GM12878 (cell line): ENCODE results near the gene CYP26A1.

Source experiments
- EP300 ChIP-seq, 2 experiments: fragments of 150-350 bp in 1 of 2; IDR thresholded peaks; 2 replicates each; pipeline ENCODE4 v1.6.1; 2011 to 2012; ENCODE audit warnings: low read depth in 2 of 2, low read length in 2 of 2, borderline replicate concordance in 1 of 2, improper control_type of control experiment in 1 of 2, inconsistent platforms in 1 of 2; ENCODE audit not compliant: control insufficient read depth in 1 of 2
- HDAC2 ChIP-seq: fragments of 200-600 bp; sonication (generic); IDR thresholded peaks from 2 replicates; pipeline ENCODE4 v1.6.1; 2017
- HDAC6 ChIP-seq: fragments of 200-600 bp; sonication (generic); IDR thresholded peaks from one replicate; pipeline ENCODE4 v1.8.0; 2017; ENCODE audit warnings: antibody characterized with exemption; ENCODE audit not compliant: unreplicated experiment
- MYB ChIP-seq: fragments of 150-350 bp; IDR thresholded peaks from 2 replicates; pipeline ENCODE4 v1.6.1; 2014; ENCODE audit warnings: mild to moderate bottlenecking, low read depth, low read length, borderline replicate concordance
- TF ChIP-seq, protein P1 (sequence below): fragments of 450-650 bp; IDR thresholded peaks from 2 replicates; pipeline ENCODE4 v1.6.1; 2016; ENCODE audit warnings: mild to moderate bottlenecking
- TF ChIP-seq, protein P2 (sequence below): fragments of 450-650 bp; IDR thresholded peaks from 2 replicates; pipeline ENCODE4 v1.6.1; 2017; ENCODE audit warnings: antibody characterized with exemption, mild to moderate bottlenecking, moderate library complexity

DNA sequence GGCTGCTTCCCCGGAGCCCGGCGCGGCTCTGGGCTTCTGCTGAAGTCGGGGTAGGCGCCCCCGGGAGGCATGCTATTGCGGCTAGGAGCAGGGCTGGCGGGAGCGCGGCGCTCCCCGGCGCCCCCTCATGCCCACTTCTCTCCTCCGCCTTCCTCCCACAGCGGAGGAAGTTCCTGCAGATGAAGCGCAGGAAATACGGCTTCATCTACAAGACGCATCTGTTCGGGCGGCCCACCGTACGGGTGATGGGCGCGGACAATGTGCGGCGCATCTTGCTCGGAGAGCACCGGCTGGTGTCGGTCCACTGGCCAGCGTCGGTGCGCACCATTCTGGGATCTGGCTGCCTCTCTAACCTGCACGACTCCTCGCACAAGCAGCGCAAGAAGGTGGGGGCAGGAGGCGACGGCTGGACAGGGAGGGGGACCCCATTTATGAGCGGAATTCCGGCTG lies 479 bp downstream of the CYP26A1 start:
- no peak for TF ChIP-seq HDAC6
- TF ChIP-seq, protein P1, sequence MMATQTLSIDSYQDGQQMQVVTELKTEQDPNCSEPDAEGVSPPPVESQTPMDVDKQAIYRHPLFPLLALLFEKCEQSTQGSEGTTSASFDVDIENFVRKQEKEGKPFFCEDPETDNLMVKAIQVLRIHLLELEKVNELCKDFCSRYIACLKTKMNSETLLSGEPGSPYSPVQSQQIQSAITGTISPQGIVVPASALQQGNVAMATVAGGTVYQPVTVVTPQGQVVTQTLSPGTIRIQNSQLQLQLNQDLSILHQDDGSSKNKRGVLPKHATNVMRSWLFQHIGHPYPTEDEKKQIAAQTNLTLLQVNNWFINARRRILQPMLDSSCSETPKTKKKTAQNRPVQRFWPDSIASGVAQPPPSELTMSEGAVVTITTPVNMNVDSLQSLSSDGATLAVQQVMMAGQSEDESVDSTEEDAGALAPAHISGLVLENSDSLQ: no peak
- no peak for TF ChIP-seq EP300 (IDR thresholded peaks at IDR 0.05; ENCODE audit: borderline replicate concordance in 1 of 2, control insufficient read depth in 1 of 2, low read depth in 2 of 2, low read length in 2 of 2)
- TF ChIP-seq, protein P2, sequence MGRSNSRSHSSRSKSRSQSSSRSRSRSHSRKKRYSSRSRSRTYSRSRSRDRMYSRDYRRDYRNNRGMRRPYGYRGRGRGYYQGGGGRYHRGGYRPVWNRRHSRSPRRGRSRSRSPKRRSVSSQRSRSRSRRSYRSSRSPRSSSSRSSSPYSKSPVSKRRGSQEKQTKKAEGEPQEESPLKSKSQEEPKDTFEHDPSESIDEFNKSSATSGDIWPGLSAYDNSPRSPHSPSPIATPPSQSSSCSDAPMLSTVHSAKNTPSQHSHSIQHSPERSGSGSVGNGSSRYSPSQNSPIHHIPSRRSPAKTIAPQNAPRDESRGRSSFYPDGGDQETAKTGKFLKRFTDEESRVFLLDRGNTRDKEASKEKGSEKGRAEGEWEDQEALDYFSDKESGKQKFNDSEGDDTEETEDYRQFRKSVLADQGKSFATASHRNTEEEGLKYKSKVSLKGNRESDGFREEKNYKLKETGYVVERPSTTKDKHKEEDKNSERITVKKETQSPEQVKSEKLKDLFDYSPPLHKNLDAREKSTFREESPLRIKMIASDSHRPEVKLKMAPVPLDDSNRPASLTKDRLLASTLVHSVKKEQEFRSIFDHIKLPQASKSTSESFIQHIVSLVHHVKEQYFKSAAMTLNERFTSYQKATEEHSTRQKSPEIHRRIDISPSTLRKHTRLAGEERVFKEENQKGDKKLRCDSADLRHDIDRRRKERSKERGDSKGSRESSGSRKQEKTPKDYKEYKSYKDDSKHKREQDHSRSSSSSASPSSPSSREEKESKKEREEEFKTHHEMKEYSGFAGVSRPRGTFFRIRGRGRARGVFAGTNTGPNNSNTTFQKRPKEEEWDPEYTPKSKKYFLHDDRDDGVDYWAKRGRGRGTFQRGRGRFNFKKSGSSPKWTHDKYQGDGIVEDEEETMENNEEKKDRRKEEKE: no peak
- no peak for TF ChIP-seq HDAC2
- TF ChIP-seq MYB: no peak
